Neuron (in vitro differentiated cells): ENCODE data around the gene BPIFB3.

Experiments used
- H2AFZ ChIP-seq: one replicate; pipeline ENCODE4 v1.6.1; 2013; ENCODE audit warnings: low read depth, mild to moderate bottlenecking, inconsistent platforms, low read length, moderate library complexity
- H3K27me3 ChIP-seq: one replicate; pipeline ENCODE4 v1.6.1; 2013; ENCODE audit warnings: low read length; ENCODE audit not compliant: insufficient read depth
- H3K36me3 ChIP-seq: one replicate; pipeline ENCODE4 v1.6.1; 2013; ENCODE audit warnings: low read length; ENCODE audit not compliant: insufficient read depth
- H3K4me1 ChIP-seq: one replicate; pipeline ENCODE4 v1.6.1; 2013; ENCODE audit warnings: low read length; ENCODE audit not compliant: insufficient read depth
- H3K4me3 ChIP-seq: 2 replicates; pipeline ENCODE4 v1.5.1; 2013; ENCODE audit warnings: mild to moderate bottlenecking, low read length, moderate library complexity
- H3K9me3 ChIP-seq: one replicate; pipeline ENCODE4 v1.6.1; 2013; ENCODE audit warnings: low read length

BPIFB3 gene

DNA sequence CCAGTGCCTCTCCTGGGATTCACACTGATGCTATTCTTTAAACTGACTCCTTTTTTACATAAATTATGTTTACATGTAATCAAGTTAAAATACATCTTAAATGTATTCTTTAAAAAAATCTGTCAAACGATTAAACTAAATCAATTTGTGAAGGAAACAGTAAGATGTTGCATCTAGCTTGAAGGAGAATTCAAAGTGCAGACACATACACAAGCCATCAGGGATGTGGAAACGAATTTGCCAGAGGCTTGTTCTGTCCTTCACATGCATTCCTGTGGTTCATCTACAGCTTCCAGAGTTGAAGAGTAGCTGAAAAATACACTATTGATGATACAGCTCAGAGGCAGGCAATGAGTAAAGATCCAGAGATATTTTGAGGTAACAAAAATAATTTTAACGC, 7.3 kb upstream of the BPIFB3 start:
- H3K4me1 ChIP-seq: no peaks in the 10 kb centered on the region
- H2AFZ ChIP-seq: no peak overlapping the region
- H3K27me3 ChIP-seq: no peaks in the 10 kb centered on the region
- no peak overlapping the region for H3K4me3 ChIP-seq
- H3K9me3 ChIP-seq: peaks cover 2% of the 10 kb centered on the region
- no peaks in the 10 kb centered on the region for H3K36me3 ChIP-seq

DNA sequence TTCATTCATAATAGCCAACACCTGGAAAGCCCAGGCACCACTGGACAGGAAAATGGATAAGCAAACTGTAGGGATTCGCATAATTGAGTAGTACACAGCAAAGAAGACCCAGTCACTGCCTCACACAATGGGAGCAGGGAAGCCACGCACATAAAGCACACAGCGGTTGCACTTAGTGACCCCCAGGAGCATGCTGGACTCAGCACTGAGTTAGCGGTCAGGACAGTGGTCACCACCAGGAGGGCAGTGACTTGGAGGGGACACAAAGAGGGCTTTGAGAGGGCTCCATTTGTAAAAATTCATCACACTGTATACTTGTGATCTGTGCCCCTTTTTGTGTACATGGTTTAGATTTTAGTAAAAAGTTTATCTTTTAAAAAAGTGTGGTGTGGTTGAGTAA, 2.4 kb upstream of the BPIFB3 start:
- H3K27me3 ChIP-seq: no peaks in the 10 kb centered on the region
- H3K36me3 ChIP-seq: no peaks in the 10 kb centered on the region
- no peaks in the 10 kb centered on the region for H3K9me3 ChIP-seq
- H3K4me1 ChIP-seq: no peaks in the 10 kb centered on the region
- H3K4me3 ChIP-seq: no peak overlapping the region
- H2AFZ ChIP-seq: no peak overlapping the region

DNA sequence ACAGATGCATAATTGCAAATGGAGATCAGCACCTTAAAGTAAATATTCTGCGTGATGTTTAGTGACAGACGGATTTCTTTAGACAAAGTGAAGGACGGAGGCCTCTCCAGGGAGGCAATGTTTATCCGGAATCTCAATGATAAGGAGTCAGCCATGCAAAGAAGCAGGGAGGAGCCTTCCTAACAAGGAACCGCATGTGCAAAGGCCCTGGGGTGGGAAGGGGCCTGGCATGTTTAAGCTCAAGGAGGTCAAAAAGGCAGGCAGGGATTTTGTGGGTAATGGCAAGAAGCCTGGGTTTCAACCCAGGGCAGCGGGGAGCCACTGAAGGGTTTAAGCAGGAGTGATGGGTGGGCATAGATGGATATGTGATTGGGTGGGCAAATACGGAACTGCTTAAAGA, 678 bp downstream of the BPIFB3 start:
- Histone ChIP-seq H3K4me1 (no peaks in the 10 kb centered on the region), H3K4me3 (no peak overlapping the region), H3K9me3 (no peaks in the 10 kb centered on the region), H2AFZ (no peak overlapping the region), H3K36me3 (no peaks in the 10 kb centered on the region), H3K27me3 (no peaks in the 10 kb centered on the region)

DNA sequence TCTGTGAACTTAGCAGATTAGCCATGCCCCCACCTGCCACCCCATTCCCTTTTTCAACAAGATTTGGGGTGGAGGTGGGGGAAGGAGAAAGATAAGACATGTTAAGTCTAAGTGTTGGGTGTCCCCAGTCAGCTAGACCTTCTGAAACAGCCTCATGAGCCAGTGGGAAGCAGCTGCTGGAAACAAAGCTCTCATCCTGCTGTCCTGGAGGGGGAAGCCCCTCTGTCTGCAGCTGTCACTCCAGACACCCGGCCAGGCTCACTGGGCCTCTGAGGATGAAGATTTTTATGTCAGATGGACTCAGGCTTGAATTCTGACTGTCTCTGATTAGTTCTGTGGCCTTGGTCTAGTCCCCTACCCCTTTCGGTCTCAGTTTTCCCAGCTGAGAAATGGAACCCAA, 1.1 kb downstream of the BPIFB3 start:
- no peaks in the 10 kb centered on the region for H3K36me3 ChIP-seq
- H3K9me3 ChIP-seq: no peaks in the 10 kb centered on the region
- no peaks in the 10 kb centered on the region for H3K27me3 ChIP-seq
- no peaks in the 10 kb centered on the region for H3K4me1 ChIP-seq
- H3K4me3 ChIP-seq: no peak overlapping the region
- H2AFZ ChIP-seq: no peak overlapping the region

DNA sequence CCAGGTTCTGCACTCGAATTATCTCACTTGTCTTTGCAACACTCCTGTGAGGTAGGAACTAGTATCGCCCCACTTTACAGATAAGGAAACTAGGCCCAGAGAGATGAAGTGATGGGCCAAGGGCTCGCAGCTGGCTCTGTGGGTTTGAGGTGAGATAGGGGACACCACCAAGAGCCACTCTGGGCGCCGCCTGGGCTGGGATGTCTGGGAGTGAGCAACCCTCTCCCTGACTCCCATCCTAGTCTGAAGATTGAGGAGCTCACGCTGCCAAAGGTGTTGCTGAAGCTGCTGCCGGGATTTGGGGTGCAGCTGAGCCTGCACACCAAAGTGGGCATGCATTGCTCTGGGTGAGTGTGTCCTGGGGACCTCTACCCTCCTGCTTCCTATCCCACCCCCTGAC, 5.4 kb downstream of the BPIFB3 start:
- Histone ChIP-seq H2AFZ (no peak overlapping the region), H3K36me3 (no peaks in the 10 kb centered on the region), H3K4me3 (no peak overlapping the region), H3K27me3 (no peaks in the 10 kb centered on the region), H3K9me3 (no peaks in the 10 kb centered on the region), H3K4me1 (peaks cover 11% of the 10 kb centered on the region)

DNA sequence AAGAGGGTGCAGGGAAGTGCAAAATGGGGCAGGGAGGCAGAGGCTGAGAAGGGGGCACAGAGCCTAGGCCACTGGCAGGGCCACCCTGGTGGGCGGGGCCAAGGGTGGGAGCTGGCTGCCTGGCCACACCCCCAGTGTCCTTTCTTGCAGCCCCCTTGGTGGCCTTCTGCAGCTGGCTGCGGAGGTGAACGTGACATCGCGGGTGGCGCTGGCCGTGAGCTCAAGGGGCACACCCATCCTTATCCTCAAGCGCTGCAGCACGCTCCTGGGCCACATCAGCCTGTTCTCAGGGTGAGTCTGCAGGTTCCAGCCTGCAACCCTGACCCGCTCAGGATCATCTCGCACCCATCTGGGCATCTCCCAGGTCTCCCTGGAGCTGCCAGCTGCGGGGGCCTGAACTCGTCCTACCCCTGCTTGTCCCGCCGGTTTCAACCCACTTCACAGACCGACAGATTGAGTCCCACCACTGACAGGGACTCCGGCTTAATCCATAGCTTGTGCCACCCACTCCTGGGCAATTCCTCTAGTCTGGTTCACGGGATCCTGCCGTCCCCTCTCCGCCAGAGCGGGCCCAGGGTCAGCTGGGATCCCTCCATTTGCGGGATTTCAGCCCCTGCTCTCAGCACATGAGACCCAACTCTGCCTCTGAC, 6.2 kb downstream of the BPIFB3 start:
- Histone ChIP-seq H2AFZ (no peak overlapping the region), H3K4me1 (peaks cover 11% of the 10 kb centered on the region)

DNA sequence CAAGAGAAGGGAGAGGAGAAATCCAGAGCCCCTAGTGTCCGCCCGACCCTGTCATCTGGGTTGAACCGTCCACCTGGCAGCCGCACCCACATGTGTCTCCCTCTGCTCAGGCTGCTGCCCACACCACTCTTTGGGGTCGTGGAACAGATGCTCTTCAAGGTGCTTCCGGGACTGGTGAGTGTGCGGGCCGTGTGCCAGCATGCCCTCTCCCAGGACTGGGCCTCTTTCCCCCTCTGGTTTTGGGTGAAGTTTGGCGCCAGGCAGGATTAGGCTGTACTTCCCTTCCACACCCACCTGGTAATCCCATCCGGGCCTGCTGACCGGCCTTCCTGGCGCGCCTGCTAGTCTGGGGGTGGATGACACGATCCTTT, 7.9 kb downstream of the BPIFB3 start:
- no peak overlapping the region for H2AFZ ChIP-seq
- no peaks in the 10 kb centered on the region for H3K36me3 ChIP-seq
- H3K9me3 ChIP-seq: no peaks in the 10 kb centered on the region
- H3K4me1 ChIP-seq: peaks cover 11% of the 10 kb centered on the region
- H3K4me3 ChIP-seq: no peak overlapping the region
- no peaks in the 10 kb centered on the region for H3K27me3 ChIP-seq

More for the DNA sequence above, 6.2 kb downstream of the BPIFB3 start:
- Histone ChIP-seq H3K4me3 (no peak overlapping the region), H3K27me3 (no peaks in the 10 kb centered on the region), H3K36me3 (no peaks in the 10 kb centered on the region), H3K9me3 (no peaks in the 10 kb centered on the region)

DNA sequence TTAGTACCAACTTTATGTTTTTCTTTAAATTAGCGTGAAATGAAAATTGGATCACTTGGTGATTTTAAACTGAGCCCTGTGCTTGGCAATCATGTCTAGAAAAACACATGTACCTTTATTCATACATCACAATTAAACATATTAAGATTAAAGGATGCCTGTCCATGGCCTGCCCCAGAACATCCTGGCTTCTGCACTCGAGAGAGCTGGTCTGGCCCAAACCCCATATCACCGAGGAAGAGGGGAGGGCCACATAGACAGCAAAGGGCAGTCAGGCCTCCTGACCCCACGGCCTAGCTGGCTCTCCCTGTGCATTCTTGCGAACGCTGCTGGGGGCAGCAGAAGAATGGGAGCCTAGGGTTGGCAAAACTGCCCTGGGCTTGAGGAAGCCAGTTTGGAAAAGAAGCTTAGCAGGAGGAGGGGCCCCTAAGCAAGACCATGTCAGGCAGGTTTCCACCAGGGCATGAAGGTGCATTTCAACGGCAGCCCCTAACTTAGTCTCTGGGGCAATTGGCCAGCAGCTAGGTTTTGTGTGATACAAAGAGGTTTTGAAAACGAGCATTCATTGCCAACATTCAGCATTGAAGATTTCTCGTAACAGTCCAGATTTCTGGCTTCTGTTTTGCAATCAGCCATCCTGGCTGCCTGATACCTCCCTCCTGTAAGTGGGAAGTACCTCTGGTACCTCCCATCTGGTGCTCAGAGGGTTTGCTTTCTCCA, 8.6 kb downstream of the BPIFB3 start:
- Histone ChIP-seq H2AFZ (no peak overlapping the region), H3K9me3 (no peaks in the 10 kb centered on the region), H3K36me3 (no peaks in the 10 kb centered on the region), H3K4me3 (no peak overlapping the region), H3K4me1 (peaks cover 11% of the 10 kb centered on the region), H3K27me3 (no peaks in the 10 kb centered on the region)

DNA sequence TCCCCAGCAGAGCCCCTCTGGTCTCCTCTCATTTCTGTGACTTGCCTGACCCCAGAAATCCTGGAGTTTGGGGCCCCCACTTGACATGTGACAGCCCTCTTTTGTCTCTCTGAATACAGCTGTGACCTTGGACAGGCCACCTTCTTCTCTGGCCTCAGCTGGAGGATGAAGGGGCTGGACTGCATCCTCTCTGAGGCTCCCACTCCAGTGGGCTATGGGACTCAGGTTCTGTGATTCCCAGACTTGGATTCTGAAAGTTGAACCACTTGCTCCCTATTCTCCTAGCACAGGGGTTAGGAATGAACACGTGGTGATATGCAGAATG, 9.1 kb downstream of the BPIFB3 start:
- no peaks in the 10 kb centered on the region for H3K27me3 ChIP-seq
- no peak overlapping the region for H3K4me3 ChIP-seq
- H2AFZ ChIP-seq: no peak overlapping the region
- no peaks in the 10 kb centered on the region for H3K9me3 ChIP-seq
- peaks cover 11% of the 10 kb centered on the region for H3K4me1 ChIP-seq
- no peaks in the 10 kb centered on the region for H3K36me3 ChIP-seq

DNA sequence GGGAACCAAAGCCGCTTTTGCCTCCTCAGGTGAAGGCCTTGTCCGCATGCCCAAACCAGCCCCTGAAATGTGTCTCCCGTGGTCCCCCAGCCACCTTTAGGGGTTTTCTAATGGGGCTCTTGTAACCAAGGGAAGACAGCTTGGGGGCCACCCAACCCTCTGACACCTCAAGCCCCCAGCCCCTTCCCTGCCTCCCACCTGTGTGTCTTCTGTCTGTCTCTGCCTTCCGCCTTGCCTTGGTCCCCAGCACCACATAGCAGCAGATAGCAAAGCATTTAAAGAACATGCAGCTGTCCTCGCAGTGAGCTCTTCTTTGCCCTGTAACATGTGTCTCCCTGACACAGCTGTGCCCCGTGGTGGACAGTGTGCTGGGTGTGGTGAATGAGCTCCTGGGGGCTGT, 9.6 kb downstream of the BPIFB3 start:
- H3K4me1 ChIP-seq: peaks cover 11% of the 10 kb centered on the region
- no peaks in the 10 kb centered on the region for H3K27me3 ChIP-seq
- H3K4me3 ChIP-seq: no peak overlapping the region
- no peak overlapping the region for H2AFZ ChIP-seq
- no peaks in the 10 kb centered on the region for H3K9me3 ChIP-seq
- no peaks in the 10 kb centered on the region for H3K36me3 ChIP-seq

DNA sequence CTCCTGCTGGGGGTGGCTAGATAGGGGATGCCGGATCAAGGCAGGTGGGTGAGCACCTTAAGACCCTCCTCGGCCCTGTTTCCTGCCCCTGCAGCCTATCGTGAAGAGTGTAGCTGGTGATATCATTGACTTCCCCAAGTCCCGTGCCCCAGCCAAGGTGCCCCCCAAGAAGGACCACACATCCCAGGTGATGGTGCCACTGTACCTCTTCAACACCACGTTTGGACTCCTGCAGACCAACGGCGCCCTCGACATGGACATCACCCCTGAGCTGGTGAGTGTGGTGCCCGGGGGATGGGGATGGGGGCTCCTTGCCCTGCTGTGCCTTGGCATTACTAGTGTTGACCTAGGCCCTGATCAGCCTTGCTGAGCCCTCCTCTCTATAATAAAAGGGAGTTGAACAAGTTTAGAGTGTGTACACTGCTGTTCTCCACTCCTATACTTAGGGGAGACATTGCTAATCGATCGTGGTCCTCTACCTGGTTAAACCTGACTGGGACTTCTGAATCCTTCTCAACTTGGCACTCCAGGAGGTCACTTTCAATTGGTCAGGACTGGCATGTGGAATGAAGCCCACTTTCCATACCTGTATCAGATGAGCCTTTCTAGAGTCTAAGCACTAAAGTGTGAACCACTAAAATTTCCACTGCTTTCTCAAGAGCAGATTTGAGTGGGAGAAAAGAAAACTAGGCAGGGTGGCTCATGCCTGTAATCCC, 11.0 kb downstream of the BPIFB3 start:
- no peak overlapping the region for H2AFZ ChIP-seq
- H3K4me1 ChIP-seq: peaks cover 11% of the 10 kb centered on the region
- no peaks in the 10 kb centered on the region for H3K9me3 ChIP-seq
- H3K27me3 ChIP-seq: no peaks in the 10 kb centered on the region
- H3K36me3 ChIP-seq: no peaks in the 10 kb centered on the region
- H3K4me3 ChIP-seq: no peak overlapping the region

DNA sequence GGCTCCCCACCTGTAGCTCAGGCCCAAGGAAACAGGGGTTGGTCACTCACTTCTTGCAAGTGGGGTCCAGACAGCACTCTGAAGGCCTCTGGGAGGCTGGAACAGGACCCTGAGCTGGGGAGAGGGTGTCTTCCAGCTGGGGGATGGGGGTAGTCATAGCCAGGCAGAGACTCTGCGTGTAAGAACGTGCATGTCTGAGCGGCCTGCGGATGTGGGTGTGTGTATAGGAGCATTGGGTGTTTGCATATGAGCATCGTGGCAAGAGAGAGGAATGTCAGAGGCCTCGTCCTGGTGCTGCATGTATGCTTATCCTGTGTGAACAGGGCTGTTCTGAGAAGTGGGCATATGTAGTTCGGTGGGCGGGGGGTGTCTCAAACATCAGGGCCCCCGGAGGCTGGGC, 12.1 kb downstream of the BPIFB3 start:
- Histone ChIP-seq H2AFZ (no peak overlapping the region), H3K9me3 (no peaks in the 10 kb centered on the region), H3K4me3 (no peak overlapping the region), H3K36me3 (no peaks in the 10 kb centered on the region), H3K27me3 (no peaks in the 10 kb centered on the region), H3K4me1 (peaks cover 11% of the 10 kb centered on the region)

DNA sequence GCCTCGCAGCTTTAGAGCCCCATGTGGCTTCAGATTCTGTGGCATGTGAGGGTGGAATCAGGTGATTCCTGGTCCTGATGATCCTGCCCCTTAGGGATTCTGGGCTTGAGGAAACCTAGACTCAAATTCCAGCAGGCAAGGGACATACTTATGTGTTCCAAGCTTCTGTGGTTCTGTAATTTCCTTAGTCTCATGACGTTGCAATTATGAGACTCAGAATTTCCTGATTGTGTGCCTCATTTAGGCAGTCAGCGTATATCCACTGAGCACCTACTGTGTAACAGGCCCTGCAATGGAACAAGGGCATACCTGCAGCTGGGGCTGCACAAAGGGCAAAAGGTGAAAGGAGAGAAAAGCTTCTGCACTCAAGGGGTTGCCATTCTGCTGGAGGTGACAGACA, 14.1 kb downstream of the BPIFB3 start:
- no peaks in the 10 kb centered on the region for H3K9me3 ChIP-seq
- peaks cover 3% of the 10 kb centered on the region for H3K4me1 ChIP-seq
- H3K4me3 ChIP-seq: no peak overlapping the region
- no peaks in the 10 kb centered on the region for H3K27me3 ChIP-seq
- no peaks in the 10 kb centered on the region for H3K36me3 ChIP-seq
- no peak overlapping the region for H2AFZ ChIP-seq
